Measurements from ENCODE around the gene HYAL3. TPM values are rescaled to one million over a fixed set of nuclear protein-coding genes. Genes with fewer than 3 reads are reported as not detected.

Gene HYAL3
- total and polyA plus RNA-seq, 9 donors, result 1.3 to 3.0 (median 2.2) TPM

DNA sequence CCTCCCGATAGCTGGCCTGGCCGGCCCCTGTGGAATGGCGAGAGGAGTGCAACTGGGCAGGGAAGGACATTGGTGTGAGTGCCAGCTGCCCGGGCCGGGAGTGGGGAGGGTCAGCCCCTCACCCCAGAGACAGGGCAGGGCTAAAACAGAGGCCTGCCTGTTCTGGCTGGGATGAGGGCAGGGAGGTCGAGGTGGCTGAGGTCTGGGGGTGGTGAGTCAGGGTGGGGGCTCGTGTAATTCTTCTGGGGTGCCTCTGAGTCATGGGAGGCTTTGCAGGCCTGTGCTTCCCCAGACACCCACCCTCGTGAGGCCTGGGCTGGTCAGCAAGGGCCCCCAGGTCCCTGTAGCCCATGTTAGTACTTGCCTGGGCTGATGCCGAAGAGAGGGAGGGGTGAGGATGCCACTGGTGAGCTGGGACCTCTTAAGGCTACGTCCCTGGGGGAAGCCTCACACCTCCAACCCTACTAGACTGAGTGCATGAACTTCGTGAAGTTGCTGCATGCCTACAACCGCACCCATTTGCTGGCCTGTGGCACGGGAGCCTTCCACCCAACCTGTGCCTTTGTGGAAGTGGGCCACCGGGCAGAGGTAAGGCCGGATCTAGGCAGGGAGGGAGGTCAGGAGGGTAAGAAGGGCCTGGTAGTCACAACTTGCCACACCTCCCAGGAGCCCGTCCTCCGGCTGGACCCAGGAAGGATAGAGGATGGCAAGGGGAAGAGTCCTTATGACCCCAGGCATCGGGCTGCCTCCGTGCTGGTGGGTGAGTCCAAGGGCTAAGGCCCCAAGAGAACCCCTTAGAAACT lies 28.6 kb downstream of the HYAL3 start:
- no peak for DNase-seq
- H3K4me1 ChIP-seq (ENCODE audit: control insufficient read depth, insufficient read depth, low read length), result peaks cover 72% of the 10 kb centered on the region
- 77% methylated on average over 9 of the region's 19 CpGs for WGBS (ENCODE audit: insufficient coverage)
- no peaks in the 10 kb centered on the region for H3K9me3 ChIP-seq (replicated peaks; ENCODE audit: control insufficient read depth, low read depth, low read length)
- H3K36me3 ChIP-seq (ENCODE audit: control insufficient read depth, insufficient read depth, low read length), result peaks cover 28% of the 10 kb centered on the region
- H3K27ac ChIP-seq (ENCODE audit: low read length), result peak overlapping the region; percentile 84
- peak overlapping the region; percentile 38 for H3K4me3 ChIP-seq (ENCODE audit: low read length)
- H3K27me3 ChIP-seq (ENCODE audit: control insufficient read depth, insufficient read depth, low read length), result peaks cover 27% of the 10 kb centered on the region

DNA sequence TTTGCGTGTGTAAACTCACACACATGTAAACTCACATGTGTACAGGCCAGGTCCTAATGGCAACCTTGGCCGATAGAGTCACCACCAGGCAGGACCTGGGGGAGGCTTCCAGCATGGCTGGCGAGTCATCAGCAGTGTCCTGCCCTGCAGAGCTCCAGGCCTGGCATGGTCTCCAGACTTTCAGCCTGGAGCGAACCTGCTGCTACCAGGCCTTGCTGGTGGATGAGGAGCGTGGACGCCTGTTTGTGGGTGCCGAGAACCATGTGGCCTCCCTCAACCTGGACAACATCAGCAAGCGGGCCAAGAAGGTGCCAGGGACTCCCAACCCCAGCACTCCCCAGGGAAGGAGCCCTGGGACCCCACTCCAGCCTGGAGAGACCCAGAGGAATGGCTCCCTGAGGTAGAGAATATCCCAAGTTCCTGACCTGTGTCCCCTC lies 29.2 kb downstream of the HYAL3 start:
- WGBS (ENCODE audit: insufficient coverage), result 89% methylated on average over 4 of the region's 8 CpGs
- peak overlapping the region; percentile 84 for H3K27ac ChIP-seq (ENCODE audit: low read length)
- H3K4me3 ChIP-seq (ENCODE audit: low read length), result peak overlapping the region; percentile 38

DNA sequence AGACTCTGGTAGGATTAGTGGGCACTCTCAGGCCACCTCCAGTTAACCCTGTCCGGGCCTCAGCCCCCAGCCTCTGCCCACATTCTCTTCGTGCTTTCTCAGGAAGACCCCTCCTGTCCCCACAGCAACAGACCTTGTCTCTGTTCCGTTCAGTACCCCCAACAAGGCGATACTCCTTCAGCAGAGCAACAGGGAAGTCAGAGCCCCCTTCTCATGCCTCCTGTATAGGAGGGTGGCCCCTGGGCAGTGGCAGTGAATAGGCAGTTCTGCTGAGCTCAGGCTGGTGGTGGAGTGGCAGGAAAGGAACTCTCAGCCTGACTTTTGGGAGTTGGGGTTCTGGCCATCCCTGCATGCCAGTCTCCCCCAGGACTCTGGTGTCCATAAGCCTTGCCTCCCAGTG lies 29.7 kb downstream of the HYAL3 start:
- Histone ChIP-seq H3K4me1 (ENCODE audit: control insufficient read depth, insufficient read depth, low read length) (peaks cover 82% of the 10 kb centered on the region), H3K9me3 (replicated peaks; ENCODE audit: control insufficient read depth, low read depth, low read length) (no peaks in the 10 kb centered on the region), H3K36me3 (ENCODE audit: control insufficient read depth, insufficient read depth, low read length) (peaks cover 17% of the 10 kb centered on the region), H3K27me3 (ENCODE audit: control insufficient read depth, insufficient read depth, low read length) (peaks cover 16% of the 10 kb centered on the region), H3K4me3 (ENCODE audit: low read length) (peak overlapping the region; percentile 38), H3K27ac (ENCODE audit: low read length) (peak overlapping the region; percentile 84)
- no peak for DNase-seq
- WGBS (ENCODE audit: insufficient coverage), result no CpG with 5 or more reads among the region's 4 CpGs

More for the DNA sequence above, 29.2 kb downstream of the HYAL3 start:
- H3K36me3 ChIP-seq (ENCODE audit: control insufficient read depth, insufficient read depth, low read length), result peaks cover 22% of the 10 kb centered on the region
- H3K27me3 ChIP-seq (ENCODE audit: control insufficient read depth, insufficient read depth, low read length), result peaks cover 21% of the 10 kb centered on the region
- H3K9me3 ChIP-seq (replicated peaks; ENCODE audit: control insufficient read depth, low read depth, low read length), result no peaks in the 10 kb centered on the region
- peaks cover 77% of the 10 kb centered on the region for H3K4me1 ChIP-seq (ENCODE audit: control insufficient read depth, insufficient read depth, low read length)
- DNase-seq, result no peak

DNA sequence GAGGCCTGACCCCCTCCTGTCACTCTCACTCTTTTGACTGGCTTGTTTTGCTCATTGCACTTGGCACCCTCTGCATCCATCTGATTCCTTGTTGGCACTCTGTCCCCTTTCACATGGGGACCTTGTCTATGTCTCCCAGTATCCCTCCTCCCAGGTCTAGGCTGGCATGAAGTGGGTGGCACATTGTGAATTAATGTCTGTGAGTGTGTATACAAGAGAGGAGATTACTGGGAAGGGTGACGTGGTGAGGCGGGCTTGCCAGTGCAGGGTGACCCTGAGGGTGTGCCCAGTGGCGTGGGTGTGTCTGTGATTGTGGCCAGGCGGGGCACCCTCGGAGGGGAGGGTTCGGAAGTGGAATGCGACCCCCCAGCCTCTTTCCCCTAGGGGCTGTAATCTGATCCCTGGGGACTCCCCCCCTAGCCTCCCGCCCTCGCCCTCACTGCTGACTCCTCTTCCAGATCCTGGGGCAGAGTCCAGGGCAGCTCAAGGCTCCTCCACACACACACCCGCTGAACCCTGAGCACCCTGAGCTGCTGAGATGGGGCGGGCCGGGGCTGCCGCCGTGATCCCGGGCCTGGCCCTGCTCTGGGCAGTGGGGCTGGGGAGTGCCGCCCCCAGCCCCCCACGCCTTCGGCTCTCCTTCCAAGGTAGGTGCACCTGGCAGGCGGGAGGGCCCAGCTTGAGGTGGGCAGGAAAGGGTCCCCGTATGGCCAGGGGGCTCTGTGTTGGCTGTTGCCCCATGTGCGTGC lies 30.3 kb downstream of the HYAL3 start, which contains the start of gene SEMA3B:
Gene SEMA3B, plus strand, starts transcription at position 445 of the 749 bp plus-strand sequence. Its CDS starts 94 bp downstream, at position 539.
- DNase-seq, result no peak
- Histone ChIP-seq H3K36me3 (ENCODE audit: control insufficient read depth, insufficient read depth, low read length) (peaks cover 16% of the 10 kb centered on the region), H3K27ac (ENCODE audit: low read length) (peak within 1 kb of the TSS; percentile 96), H3K4me1 (ENCODE audit: control insufficient read depth, insufficient read depth, low read length) (peaks cover 87% of the 10 kb centered on the region), H3K9me3 (replicated peaks; ENCODE audit: control insufficient read depth, low read depth, low read length) (no peaks in the 10 kb centered on the region), H3K27me3 (ENCODE audit: control insufficient read depth, insufficient read depth, low read length) (peaks cover 10% of the 10 kb centered on the region), H3K4me3 (ENCODE audit: low read length) (peak within 1 kb of the TSS; percentile 38)
- 31% methylated on average over 16 of the region's 21 CpGs for WGBS (ENCODE audit: insufficient coverage)

DNA sequence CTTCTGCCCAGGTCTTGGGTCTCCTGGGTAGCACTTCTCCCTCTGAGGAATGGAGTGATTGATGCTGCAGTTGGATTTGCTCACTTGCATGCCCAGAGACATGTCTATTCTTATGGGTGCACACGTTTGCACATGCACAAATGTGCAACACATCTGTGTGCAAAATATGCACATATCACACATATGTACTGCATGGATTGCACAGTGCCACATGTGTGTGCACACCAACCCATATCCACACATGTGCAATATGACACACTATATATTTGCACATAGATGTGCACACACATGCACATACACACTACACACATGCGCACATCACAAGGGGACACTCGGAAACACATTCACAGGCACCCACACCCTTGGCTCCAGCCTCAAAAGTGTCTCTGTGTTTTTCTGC lies 30.9 kb downstream of the HYAL3 start:
- no peak for DNase-seq
- Histone ChIP-seq H3K27me3 (ENCODE audit: control insufficient read depth, insufficient read depth, low read length) (peaks cover 4% of the 10 kb centered on the region), H3K9me3 (replicated peaks; ENCODE audit: control insufficient read depth, low read depth, low read length) (no peaks in the 10 kb centered on the region), H3K36me3 (ENCODE audit: control insufficient read depth, insufficient read depth, low read length) (peaks cover 13% of the 10 kb centered on the region), H3K4me3 (ENCODE audit: low read length) (peak overlapping the region; percentile 31), H3K27ac (ENCODE audit: low read length) (peak overlapping the region; percentile 96), H3K4me1 (ENCODE audit: control insufficient read depth, insufficient read depth, low read length) (peaks cover 90% of the 10 kb centered on the region)
- WGBS (ENCODE audit: insufficient coverage), result 53% methylated on average over 2 of the region's 3 CpGs

DNA sequence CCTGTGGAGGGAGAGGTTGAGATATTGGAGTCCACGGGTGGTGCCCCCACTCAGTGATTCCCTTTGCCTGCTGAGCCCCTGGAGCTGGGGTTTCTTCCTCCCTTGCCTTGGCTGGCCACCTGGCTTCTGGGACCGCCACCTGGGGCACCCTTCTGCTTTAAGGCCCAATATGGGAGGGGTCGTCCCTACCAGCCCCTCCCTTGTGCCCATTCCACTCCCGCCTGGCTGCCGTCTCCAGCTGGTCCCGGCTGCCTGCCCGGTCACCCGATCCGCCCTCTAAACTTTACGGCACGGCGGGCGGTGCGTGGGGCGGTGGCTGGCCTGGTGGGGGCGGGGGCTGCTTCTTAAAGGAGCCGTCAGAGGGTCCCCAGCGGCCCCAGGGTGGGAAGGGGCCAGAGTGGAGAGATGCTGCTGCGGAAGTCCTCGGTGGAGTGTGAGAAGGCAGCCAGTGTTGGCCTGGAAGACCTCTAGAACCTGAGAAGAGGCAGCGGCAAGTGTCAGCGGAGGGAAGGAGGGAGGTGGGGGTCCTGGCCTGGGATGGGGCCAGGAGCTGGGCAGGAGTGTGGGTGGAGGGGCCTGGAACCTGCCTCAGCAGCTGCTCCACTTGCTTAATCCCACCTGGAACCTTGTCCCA lies 31.8 kb downstream of the HYAL3 start:
- H3K27ac ChIP-seq (ENCODE audit: low read length), result peak overlapping the region; percentile 96
- DNase-seq, result peak; percentile 84
- H3K36me3 ChIP-seq (ENCODE audit: control insufficient read depth, insufficient read depth, low read length), result peaks cover 16% of the 10 kb centered on the region
- WGBS (ENCODE audit: insufficient coverage), result 2% methylated on average over 17 of the region's 22 CpGs
- peaks cover 94% of the 10 kb centered on the region for H3K4me1 ChIP-seq (ENCODE audit: control insufficient read depth, insufficient read depth, low read length)
- no peaks in the 10 kb centered on the region for H3K27me3 ChIP-seq (ENCODE audit: control insufficient read depth, insufficient read depth, low read length)
- peak overlapping the region; percentile 31 for H3K4me3 ChIP-seq (ENCODE audit: low read length)
- no peaks in the 10 kb centered on the region for H3K9me3 ChIP-seq (replicated peaks; ENCODE audit: control insufficient read depth, low read depth, low read length)

DNA sequence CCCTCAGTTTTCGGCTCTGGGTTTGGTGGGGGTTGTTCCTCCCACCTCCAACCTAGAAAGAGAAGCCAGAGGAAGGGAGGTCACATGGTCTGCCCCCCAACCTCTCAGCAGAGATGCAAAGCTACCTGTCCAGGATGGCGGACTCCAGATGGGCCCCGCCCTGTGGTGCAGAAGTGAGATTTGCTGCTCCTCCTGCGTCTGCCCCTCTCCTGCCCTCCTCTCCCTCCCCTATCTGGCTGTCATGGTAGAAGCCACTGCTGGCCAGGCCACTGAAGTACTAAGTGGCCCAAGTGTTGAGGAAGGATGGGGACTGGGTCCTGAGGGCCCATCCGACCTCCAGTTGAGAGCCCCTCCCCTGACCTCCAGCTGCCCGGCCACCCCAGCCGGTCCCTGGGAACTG lies 32.4 kb downstream of the HYAL3 start:
- Histone ChIP-seq H3K4me3 (ENCODE audit: low read length) (peak overlapping the region; percentile 31), H3K27me3 (ENCODE audit: control insufficient read depth, insufficient read depth, low read length) (no peaks in the 10 kb centered on the region), H3K27ac (ENCODE audit: low read length) (peak overlapping the region; percentile 96), H3K4me1 (ENCODE audit: control insufficient read depth, insufficient read depth, low read length) (peaks cover 97% of the 10 kb centered on the region), H3K36me3 (ENCODE audit: control insufficient read depth, insufficient read depth, low read length) (peaks cover 16% of the 10 kb centered on the region), H3K9me3 (replicated peaks; ENCODE audit: control insufficient read depth, low read depth, low read length) (no peaks in the 10 kb centered on the region)
- WGBS (ENCODE audit: insufficient coverage), result no CpG with 5 or more reads among the region's 7 CpGs
- DNase-seq, result no peak

DNA sequence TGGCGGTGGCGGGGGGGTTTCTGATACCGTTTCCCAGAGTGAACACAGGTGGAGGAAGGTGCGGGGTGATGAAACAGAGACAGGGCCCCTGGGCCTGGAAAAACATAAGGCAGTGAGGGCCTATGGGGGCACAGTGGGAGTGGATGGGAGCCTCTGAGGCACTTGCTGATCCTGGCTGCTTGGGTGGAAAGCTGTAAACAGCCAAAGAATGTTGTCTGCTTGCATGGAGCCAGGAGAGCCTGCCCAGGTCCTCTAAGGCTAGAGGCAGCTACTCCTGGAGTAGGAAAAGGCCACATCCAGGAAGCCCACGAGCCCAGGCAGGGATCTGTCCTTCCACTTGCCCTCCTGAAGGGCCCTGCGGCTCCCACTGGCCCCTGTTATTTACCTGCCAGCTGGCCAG lies 33.2 kb downstream of the HYAL3 start:
- Histone ChIP-seq H3K36me3 (ENCODE audit: control insufficient read depth, insufficient read depth, low read length) (peaks cover 8% of the 10 kb centered on the region), H3K4me1 (ENCODE audit: control insufficient read depth, insufficient read depth, low read length) (peaks cover 97% of the 10 kb centered on the region), H3K27ac (ENCODE audit: low read length) (peak overlapping the region; percentile 96), H3K27me3 (ENCODE audit: control insufficient read depth, insufficient read depth, low read length) (no peaks in the 10 kb centered on the region), H3K4me3 (ENCODE audit: low read length) (no peak overlapping the region), H3K9me3 (replicated peaks; ENCODE audit: control insufficient read depth, low read depth, low read length) (no peaks in the 10 kb centered on the region)
- 66% methylated on average over 6 of the region's 6 CpGs for WGBS (ENCODE audit: insufficient coverage)
- peak; percentile 66 for DNase-seq

DNA sequence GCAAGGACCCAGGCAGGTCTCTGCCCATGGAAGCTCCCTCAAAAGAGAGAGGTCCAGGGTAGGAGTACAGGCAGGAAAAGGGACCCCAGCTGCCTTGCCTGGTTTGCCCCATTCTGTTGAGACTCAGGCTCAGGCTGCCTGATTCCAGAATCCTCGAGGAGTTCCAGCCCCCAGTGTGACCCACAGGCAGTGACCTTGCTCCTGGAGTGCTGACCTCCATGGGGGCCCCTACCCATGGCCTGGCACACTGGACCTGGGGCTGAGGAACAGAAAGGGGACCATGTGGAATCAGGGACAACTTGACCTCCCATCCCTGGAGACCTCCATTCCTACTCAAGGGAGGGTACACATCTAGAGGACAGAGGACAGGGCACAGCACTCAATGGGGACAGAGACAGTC lies 33.6 kb downstream of the HYAL3 start:
- peak overlapping the region; percentile 96 for H3K27ac ChIP-seq (ENCODE audit: low read length)
- WGBS (ENCODE audit: insufficient coverage), result 50% methylated on average over 1 of the region's 1 CpG
- H3K4me3 ChIP-seq (ENCODE audit: low read length), result no peak overlapping the region
- no peaks in the 10 kb centered on the region for H3K27me3 ChIP-seq (ENCODE audit: control insufficient read depth, insufficient read depth, low read length)
- peaks cover 97% of the 10 kb centered on the region for H3K4me1 ChIP-seq (ENCODE audit: control insufficient read depth, insufficient read depth, low read length)
- no peak for DNase-seq
- H3K9me3 ChIP-seq (replicated peaks; ENCODE audit: control insufficient read depth, low read depth, low read length), result no peaks in the 10 kb centered on the region
- peaks cover 5% of the 10 kb centered on the region for H3K36me3 ChIP-seq (ENCODE audit: control insufficient read depth, insufficient read depth, low read length)

Data from muscle of leg (tissue), 11 donors.